ENCODE measurements around the gene MRPL30. TPM values are rescaled to one million over a fixed set of nuclear protein-coding genes. Genes with fewer than 3 reads are reported as not detected.

Gene MRPL30
- total and polyA plus RNA-seq, 2 donors (not counting 1 experiment from before 2014, with no cell fraction given) = 4.7 to 18.5 TPM

DNA sequence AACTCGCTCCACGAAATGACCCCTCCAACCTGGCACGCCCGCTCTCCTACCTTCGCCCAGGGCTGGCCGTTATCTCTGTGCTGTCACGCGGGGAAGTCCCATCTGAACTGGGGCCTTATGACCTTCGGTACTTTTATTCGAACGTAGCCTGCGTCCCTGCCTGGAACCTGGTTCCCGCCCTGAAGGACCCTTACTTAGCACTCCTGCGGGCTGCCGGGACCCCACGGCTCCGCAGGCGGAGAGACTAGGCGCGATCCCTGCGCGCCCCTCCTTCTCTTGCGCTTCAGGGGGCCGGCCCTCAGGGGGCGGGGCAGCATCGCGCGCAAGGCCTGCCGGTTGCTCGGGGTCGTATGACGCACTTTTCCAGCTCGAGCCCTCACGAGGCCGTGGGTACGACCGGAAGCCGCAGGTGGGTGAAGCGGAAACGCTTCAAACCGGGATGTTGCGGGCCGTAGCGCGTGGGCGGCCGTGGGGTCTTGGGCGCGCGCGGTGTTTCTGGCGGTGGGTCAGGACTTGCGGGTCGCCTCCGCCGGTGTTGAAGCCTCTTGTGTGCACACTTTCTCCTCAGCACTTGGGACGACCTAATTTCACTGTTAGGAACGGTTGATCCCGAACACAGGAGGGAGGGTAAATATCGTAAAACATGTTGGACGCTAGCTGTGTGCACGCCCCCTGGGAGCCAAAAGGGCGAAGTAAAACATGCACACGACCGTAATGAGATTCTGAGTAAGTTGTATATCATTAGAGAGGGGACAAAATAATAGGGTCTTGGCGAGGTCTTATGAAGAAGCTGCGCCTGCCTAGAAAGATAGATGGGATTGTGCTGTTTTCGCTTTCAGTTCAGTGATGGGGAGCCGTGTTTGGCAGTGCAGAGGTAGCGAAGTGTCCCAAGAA is 26.1 kb upstream of the MRPL30 start, which contains the start of the genes LIPT1 and TSGA10:
Gene LIPT1, plus strand, starts transcription at position 325 of the 894 bp plus-strand sequence. CDS start 6,991 bp downstream, outside the sequence.
Gene TSGA10, minus strand, starts transcription at position 300 of the 894 bp plus-strand sequence. CDS start 45,503 bp downstream, outside the sequence.
- POLR2A ChIA-PET = interaction anchor here (1.1 to 3.8 kb wide), 4 partner anchors 12 to 182 kb away, joined by 4 to 31 read pairs (median 6); partner anchors contain the start of genes C2orf15 and EIF5B
- peak; percentile 97 for DNase-seq

More for the DNA sequence above, 26.1 kb upstream of the MRPL30 start, which contains the start of the genes LIPT1 and TSGA10:
- H3K9me3 Mint-ChIP-seq (ENCODE audit: insufficient read depth) = no peaks in the 10 kb centered on the region
- Histone ChIP-seq H3K27me3 (replicated peaks in 1 of 4; ENCODE audit: control extremely low read depth in 1 of 4, control insufficient read depth in 3 of 4, insufficient read depth in 4 of 4, low read length in 3 of 4) (no peaks in the 10 kb centered on the region), H3K79me2 (ENCODE audit: control insufficient read depth, insufficient read depth, low read length) (peaks cover 28% of the 10 kb centered on the region), H3K9me3 (ENCODE audit: control extremely low read depth in 1 of 3, control insufficient read depth in 2 of 3, insufficient read depth in 1 of 3, low read length in 2 of 3) (no peaks in the 10 kb centered on the region), H3K4me1 (ENCODE audit: control insufficient read depth in 2 of 2, insufficient read depth in 2 of 2, low read length in 2 of 2) (peaks cover 27 to 29% of the 10 kb centered on the region in 2 donors), H3K36me3 (replicated peaks in 1 of 2; ENCODE audit: control extremely low read depth in 1 of 2, control insufficient read depth in 1 of 2, extremely low read depth in 1 of 2, insufficient read depth in 2 of 2, low read length in 1 of 2) (peaks cover 4 to 7% of the 10 kb centered on the region in 2 experiments), H3K9ac (ENCODE audit: low read length) (peak within 1 kb of the TSS; percentile 78), H4K20me1 (ENCODE audit: control insufficient read depth, insufficient read depth, low read length, poor library complexity, severe bottlenecking) (no peaks in the 10 kb centered on the region), H3K4me2 (replicated peaks; ENCODE audit: low read depth, low read length, poor library complexity, severe bottlenecking) (peak within 1 kb of the TSS; percentile 71), H2AFZ (ENCODE audit: insufficient read depth, low read depth, low read length, poor library complexity, severe bottlenecking) (peak within 1 kb of the TSS; percentile 76), H3K4me3 (ENCODE audit: control extremely low read depth in 1 of 5, extremely low read depth in 1 of 5, insufficient read depth in 1 of 5, low read depth in 2 of 5, low read length in 4 of 5) (peak within 1 kb of the TSS; percentile 86 to 98 (median 94)), H3K27ac (ENCODE audit: low read length in 2 of 2) (peak within 1 kb of the TSS; percentile 91 to 99)
- CTCF ChIA-PET = interaction anchor here (0.6 to 4.8 kb wide), 4 partner anchors 14 to 789 kb away, joined by 6 to 24 read pairs (median 14); partner anchors contain the start of genes C2orf15, EIF5B, MITD1 and TXNDC9
- no peak for TF ChIP-seq EZH2 (IDR thresholded peaks at IDR 0.05; ENCODE audit: borderline replicate concordance, insufficient read depth, low read depth, low read length, poor library complexity, severe bottlenecking)
- TF ChIP-seq, protein P1, sequence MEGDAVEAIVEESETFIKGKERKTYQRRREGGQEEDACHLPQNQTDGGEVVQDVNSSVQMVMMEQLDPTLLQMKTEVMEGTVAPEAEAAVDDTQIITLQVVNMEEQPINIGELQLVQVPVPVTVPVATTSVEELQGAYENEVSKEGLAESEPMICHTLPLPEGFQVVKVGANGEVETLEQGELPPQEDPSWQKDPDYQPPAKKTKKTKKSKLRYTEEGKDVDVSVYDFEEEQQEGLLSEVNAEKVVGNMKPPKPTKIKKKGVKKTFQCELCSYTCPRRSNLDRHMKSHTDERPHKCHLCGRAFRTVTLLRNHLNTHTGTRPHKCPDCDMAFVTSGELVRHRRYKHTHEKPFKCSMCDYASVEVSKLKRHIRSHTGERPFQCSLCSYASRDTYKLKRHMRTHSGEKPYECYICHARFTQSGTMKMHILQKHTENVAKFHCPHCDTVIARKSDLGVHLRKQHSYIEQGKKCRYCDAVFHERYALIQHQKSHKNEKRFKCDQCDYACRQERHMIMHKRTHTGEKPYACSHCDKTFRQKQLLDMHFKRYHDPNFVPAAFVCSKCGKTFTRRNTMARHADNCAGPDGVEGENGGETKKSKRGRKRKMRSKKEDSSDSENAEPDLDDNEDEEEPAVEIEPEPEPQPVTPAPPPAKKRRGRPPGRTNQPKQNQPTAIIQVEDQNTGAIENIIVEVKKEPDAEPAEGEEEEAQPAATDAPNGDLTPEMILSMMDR (IDR thresholded peaks at IDR 0.05) = no peak
- H3K4me3 Mint-ChIP-seq = no peak within 1 kb of the TSS
- H3K27ac Mint-ChIP-seq = peak within 1 kb of the TSS; percentile 91
- no peaks in the 10 kb centered on the region for H3K27me3 Mint-ChIP-seq
- peak; percentile 90 for ATAC-seq (ENCODE audit: low read depth)
- H3K4me1 Mint-ChIP-seq = peaks cover 47% of the 10 kb centered on the region
- under 1% methylated on average over 70 of the region's 70 CpGs for WGBS (ENCODE audit: insufficient coverage)
- intact Hi-C loops (cut with micrococcal nuclease) = loop anchor here (1.0 to 10.0 kb wide), 4 partner anchors 14 to 1090 kb away; partner anchors contain the start of genes C2orf15, MITD1, MRPL30 and TXNDC9

All from B cell (primary cell).